Right lobe of liver (tissue), 6 donors: ENCODE measurements around the gene KCNQ1. TPM values are rescaled to one million over a fixed set of nuclear protein-coding genes. Genes with fewer than 3 reads are reported as not detected.

ENCODE experiments used
- ATAC-seq, 4 donors: fragments of 200-7000 bp; cut with Tn5 transposase; one replicate each; pipeline ENCODE4 v1.9.1; 2020; ENCODE audit warnings: mild to moderate bottlenecking in 4 of 4, moderate library complexity in 4 of 4
- DNase-seq, 3 donors: peaks; one replicate each; pipeline ENCODE4 v3.0.0-alpha.2; 2020
- H3K27ac ChIP-seq, 3 donors: fragments of 200-600 bp; one replicate each; pipeline ENCODE4 v1.8.0; 2022
- H3K27me3 ChIP-seq, 2 donors: fragments of 200-600 bp; one replicate each; pipeline ENCODE4 v1.8.0; 2022
- H3K36me3 ChIP-seq, 4 donors: fragments of 200-600 bp; sonication (generic) in 1 of 4; one replicate each; pipeline versions ENCODE4 v1.5.1 to v1.8.0; 2017 to 2022; ENCODE audit warnings: control low read depth in 1 of 4
- H3K4me1 ChIP-seq, 4 donors: fragments of 200-600 bp; sonication (generic) in 1 of 4; one replicate each; pipeline versions ENCODE4 v1.5.1 to v1.8.0; 2017 to 2022; ENCODE audit warnings: control low read depth in 1 of 4
- H3K4me3 ChIP-seq, 3 donors: fragments of 200-600 bp; one replicate each; pipeline ENCODE4 v1.8.0; 2022
- H3K9me3 ChIP-seq, 4 donors: fragments of 200-600 bp; sonication (generic) in 1 of 4; one replicate each; pipeline versions ENCODE4 v1.5.1 to v1.8.0; 2017 to 2022; ENCODE audit warnings: control low read depth in 1 of 4
- CTCF ChIP-seq, 4 donors: fragments of 200-600 bp in 3 of 4; fragments of 450-650 bp in 1 of 4; IDR thresholded peaks; one replicate each; pipeline versions ENCODE4 v1.5.1 to v1.8.0; 2016 to 2022; ENCODE audit warnings: antibody characterized with exemption in 4 of 4, mild to moderate bottlenecking in 2 of 4
- POLR2A ChIP-seq: fragments of 450-650 bp; IDR thresholded peaks from one replicate; pipeline ENCODE4 v1.6.1; 2017; ENCODE audit warnings: antibody characterized with exemption, mild to moderate bottlenecking
- WGBS: methylation state at CpG from one replicate; pipeline ENCODE4 v1.1.6; 2018; ENCODE audit warnings: low coverage, low lambda C conversion rate; ENCODE audit not compliant: insufficient coverage; ENCODE audit errors: missing lambda C conversion rate; 5-methylcytosine and 5-hydroxymethylcytosine counted together
- intact Hi-C, 2 donors: fragments of 100-400 bp; cut with DNase I; formaldehyde crosslinking; loops; one replicate each; pipeline versions ENCODE4 v1.11.2 to v1.14.1; 2022
- total RNA-seq, 6 experiments: library from RNA; depleted of rRNA in 2 of 6; stranded (reverse); fragments of >200 nt in 2 of 6; fragmentation: NEBNext Ultra II Directional in 3 of 6; extraction: Animal tissue kit (Norgen Biotek cat#: 25700) in 3 of 6; gene quantifications; one replicate each; pipeline versions ENCODE4 v1.1.0 to v1.2.4, GENCODE V29; 2016 to 2023
- donor health status: DM: no; HTN: yes; CAD: no.
- donor health status: DM: no; HTN: no; CAD: no.
- donor health status: DM: no; HTN: no; CAD: no.
- donor health status: DM: no; HTN: yes; CAD: no.
- donor health status: DM: no; HTN: yes; CAD: no.

The KCNQ1 gene
- total RNA-seq, 6 experiments from 2014 or later, result 0.61 to 2.4 (median 1.8) TPM

GRCh38 chr11:2396471-2396870, 48.3 kb upstream of the KCNQ1 start:
- TF ChIP-seq CTCF (IDR thresholded peaks at IDR 0.05) (no peak), POLR2A (no peak)
- no CpG with 5 or more reads among the region's 26 CpGs for WGBS
- peaks cover 0 to 16% (median 3%) of the 10 kb centered on the region in 4 donors for H3K4me1 ChIP-seq
- H3K36me3 ChIP-seq, result peaks cover 5 to 65% (median 17%) of the 10 kb centered on the region in 4 donors
- no peak for ATAC-seq
- no peak overlapping the region for H3K27ac ChIP-seq
- intact Hi-C loops, result loop anchor here in 1 of 2 donors (10.0 kb wide), 1 partner anchor 642 kb away; the partner anchor contains the start of gene IFITM10
- no peaks in the 10 kb centered on the region for H3K9me3 ChIP-seq
- DNase-seq, result no peak
- no peak overlapping the region for H3K4me3 ChIP-seq
- H3K27me3 ChIP-seq, result no peaks in the 10 kb centered on the region

GRCh38 chr11:2397005-2397404, 47.8 kb upstream of the KCNQ1 start:
- Histone ChIP-seq H3K4me1 (peaks cover 0 to 21% (median 5%) of the 10 kb centered on the region in 4 donors), H3K36me3 (peaks cover 5 to 60% (median 16%) of the 10 kb centered on the region in 4 donors), H3K27ac (peak overlapping the region in 1 of 3 donors; percentile 13), H3K27me3 (no peaks in the 10 kb centered on the region), H3K4me3 (no peak overlapping the region), H3K9me3 (no peaks in the 10 kb centered on the region)
- WGBS, result no CpG with 5 or more reads among the region's 12 CpGs
- DNase-seq, result no peak
- ATAC-seq, result no peak
- TF ChIP-seq POLR2A (no peak), CTCF (IDR thresholded peaks at IDR 0.05) (no peak)
- intact Hi-C loops, result loop anchor here in 1 of 2 donors (10.0 kb wide), 1 partner anchor 642 kb away; the partner anchor contains the start of gene IFITM10

GRCh38 chr11:2398664-2399355, 46.0 kb upstream of the KCNQ1 start:
- Histone ChIP-seq H3K4me3 (peak overlapping the region; percentile 45 to 100 (median 72)), H3K9me3 (no peaks in the 10 kb centered on the region), H3K27me3 (no peaks in the 10 kb centered on the region), H3K27ac (peak overlapping the region; percentile 94 to 95 (median 94)), H3K4me1 (peaks cover 0 to 21% (median 7%) of the 10 kb centered on the region in 4 donors), H3K36me3 (peaks cover 5 to 56% (median 16%) of the 10 kb centered on the region in 4 donors)
- ATAC-seq, result no peak
- intact Hi-C loops, result loop anchor here in 1 of 2 donors (10.0 kb wide), 1 partner anchor 644 kb away; the partner anchor contains the start of gene IFITM10
- no peak for DNase-seq
- 54% methylated on average over 6 of the region's 7 CpGs for WGBS
- TF ChIP-seq CTCF (IDR thresholded peaks at IDR 0.05) (no peak), POLR2A (no peak)

GRCh38 chr11:2399488-2400068, 45.2 kb upstream of the KCNQ1 start:
- no peaks in the 10 kb centered on the region for H3K9me3 ChIP-seq
- peaks cover 5 to 48% (median 13%) of the 10 kb centered on the region in 4 donors for H3K36me3 ChIP-seq
- peak; percentile 0 to 11 (median 2) for ATAC-seq
- H3K27me3 ChIP-seq, result no peaks in the 10 kb centered on the region
- intact Hi-C loops, result loop anchor here in 1 of 2 donors (10.0 kb wide), 1 partner anchor 645 kb away; the partner anchor contains the start of gene IFITM10
- peak overlapping the region; percentile 94 to 95 (median 94) for H3K27ac ChIP-seq
- TF ChIP-seq CTCF (IDR thresholded peaks at IDR 0.05) (no peak), POLR2A (no peak)
- peaks cover 0 to 21% (median 7%) of the 10 kb centered on the region in 4 donors for H3K4me1 ChIP-seq
- H3K4me3 ChIP-seq, result peak overlapping the region; percentile 45 to 100 (median 72)
- DNase-seq, result no peak
- 44% methylated on average over 1 of the region's 23 CpGs for WGBS
